IPS-18c (cell line): ENCODE measurements around the gene CAMK1.

ENCODE experiments used
- H3K4me3 ChIP-seq: 2 replicates; pipeline ENCODE4 v1.7.0; 2013; ENCODE audit warnings: low read depth, mild to moderate bottlenecking, low read length, moderate library complexity; ENCODE audit not compliant: insufficient read depth
- H3K9me3 ChIP-seq: one replicate; pipeline ENCODE4 v1.6.1; 2013; ENCODE audit warnings: mild to moderate bottlenecking, low read length, moderate library complexity; ENCODE audit not compliant: control insufficient read depth, insufficient read depth

Gene CAMK1

GRCh38 chr3:9730657-9731205 is 39.0 kb downstream of the CAMK1 start:
- H3K9me3 ChIP-seq: no peaks in the 10 kb centered on the region
- H3K4me3 ChIP-seq: peak overlapping the region; percentile 69

GRCh38 chr3:9729419-9729818 is 40.3 kb downstream of the CAMK1 start:
- no peak overlapping the region for H3K4me3 ChIP-seq
- no peaks in the 10 kb centered on the region for H3K9me3 ChIP-seq

- no peaks in the 10 kb centered on the region for H3K9me3 ChIP-seq
- no peak overlapping the region for H3K4me3 ChIP-seq
Measured at GRCh38 chr3:9727743-9728142, 42.0 kb downstream of the CAMK1 start.

- no peaks in the 10 kb centered on the region for H3K9me3 ChIP-seq
- peak overlapping the region; percentile 31; the same call in 1 of the 2 replicates for H3K4me3 ChIP-seq
Measured at GRCh38 chr3:9727041-9727595, 42.6 kb downstream of the CAMK1 start.

GRCh38 chr3:9725775-9726515 is 43.8 kb downstream of the CAMK1 start:
- Histone ChIP-seq H3K4me3 (no peak overlapping the region), H3K9me3 (no peaks in the 10 kb centered on the region)

GRCh38 chr3:9721700-9722060 is 48.1 kb downstream of the CAMK1 start:
- H3K9me3 ChIP-seq: no peaks in the 10 kb centered on the region
- no peak overlapping the region for H3K4me3 ChIP-seq

GRCh38 chr3:9721015-9721699 is 48.6 kb downstream of the CAMK1 start:
- no peaks in the 10 kb centered on the region for H3K9me3 ChIP-seq
- H3K4me3 ChIP-seq: no peak overlapping the region

GRCh38 chr3:9718118-9718517 is 51.6 kb downstream of the CAMK1 start:
- no peak overlapping the region for H3K4me3 ChIP-seq
- H3K9me3 ChIP-seq: no peaks in the 10 kb centered on the region

- Histone ChIP-seq H3K4me3 (no peak overlapping the region), H3K9me3 (no peaks in the 10 kb centered on the region)
Measured at GRCh38 chr3:9717563-9717962, 52.2 kb downstream of the CAMK1 start.

GRCh38 chr3:9716801-9717555 is 52.8 kb downstream of the CAMK1 start:
- H3K9me3 ChIP-seq: no peaks in the 10 kb centered on the region
- H3K4me3 ChIP-seq: no peak overlapping the region

GRCh38 chr3:9715764-9716437 is 53.8 kb downstream of the CAMK1 start:
- H3K4me3 ChIP-seq: no peak overlapping the region
- no peaks in the 10 kb centered on the region for H3K9me3 ChIP-seq

- Histone ChIP-seq H3K9me3 (no peaks in the 10 kb centered on the region), H3K4me3 (no peak overlapping the region)
Measured at GRCh38 chr3:9715136-9715535, 54.6 kb downstream of the CAMK1 start.

- Histone ChIP-seq H3K9me3 (no peaks in the 10 kb centered on the region), H3K4me3 (no peak overlapping the region)
Measured at GRCh38 chr3:9713142-9713541, 56.6 kb downstream of the CAMK1 start.

- H3K9me3 ChIP-seq: no peaks in the 10 kb centered on the region
Measured at GRCh38 chr3:9712415-9712814, 57.3 kb downstream of the CAMK1 start.

GRCh38 chr3:9710174-9710739 is 59.5 kb downstream of the CAMK1 start:
- H3K9me3 ChIP-seq: no peaks in the 10 kb centered on the region
- H3K4me3 ChIP-seq: no peak overlapping the region

More at GRCh38 chr3:9712415-9712814, 57.3 kb downstream of the CAMK1 start:
- no peak overlapping the region for H3K4me3 ChIP-seq
